ENCODE measurements around the gene MYL7.

DNA sequence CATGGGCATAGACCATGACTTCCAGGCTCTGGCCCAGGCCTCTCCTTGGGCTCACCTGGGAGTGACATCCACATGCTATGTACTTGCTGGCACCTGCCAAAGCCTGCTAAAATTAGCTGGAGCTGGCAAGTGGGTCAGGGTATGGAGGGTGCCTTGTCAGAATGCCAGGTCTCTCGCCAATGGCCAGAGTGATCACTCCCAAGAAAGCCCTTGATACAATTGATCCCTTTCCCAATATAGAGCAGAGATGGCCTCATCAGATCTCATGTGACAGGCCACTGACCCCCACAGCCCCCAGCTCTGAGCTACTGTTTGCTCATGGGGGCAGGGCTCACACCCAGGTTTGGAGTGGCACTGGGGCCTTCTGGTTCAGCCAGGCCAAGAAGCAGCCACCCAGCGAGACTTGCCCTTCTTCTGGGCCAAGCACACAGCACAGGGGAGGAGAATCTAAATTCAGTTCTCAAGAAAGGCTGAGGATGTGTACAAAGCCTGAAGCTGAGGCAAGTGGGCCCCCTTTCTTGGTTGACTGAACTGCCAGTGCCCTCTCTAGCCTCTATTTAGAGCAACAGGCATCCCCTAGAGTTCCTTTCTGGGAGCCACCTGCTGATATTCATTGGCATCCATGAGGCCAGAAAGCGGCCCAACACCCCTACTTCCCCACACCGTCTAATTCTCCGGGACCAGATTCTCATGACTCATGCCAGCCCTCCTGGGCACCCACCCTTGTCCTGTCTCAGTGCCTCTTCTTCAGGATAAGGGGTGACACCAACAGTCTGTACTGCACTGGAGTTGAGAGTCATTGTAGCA is 18.9 kb upstream of the MYL7 start:
- TF ChIP-seq, protein P1, sequence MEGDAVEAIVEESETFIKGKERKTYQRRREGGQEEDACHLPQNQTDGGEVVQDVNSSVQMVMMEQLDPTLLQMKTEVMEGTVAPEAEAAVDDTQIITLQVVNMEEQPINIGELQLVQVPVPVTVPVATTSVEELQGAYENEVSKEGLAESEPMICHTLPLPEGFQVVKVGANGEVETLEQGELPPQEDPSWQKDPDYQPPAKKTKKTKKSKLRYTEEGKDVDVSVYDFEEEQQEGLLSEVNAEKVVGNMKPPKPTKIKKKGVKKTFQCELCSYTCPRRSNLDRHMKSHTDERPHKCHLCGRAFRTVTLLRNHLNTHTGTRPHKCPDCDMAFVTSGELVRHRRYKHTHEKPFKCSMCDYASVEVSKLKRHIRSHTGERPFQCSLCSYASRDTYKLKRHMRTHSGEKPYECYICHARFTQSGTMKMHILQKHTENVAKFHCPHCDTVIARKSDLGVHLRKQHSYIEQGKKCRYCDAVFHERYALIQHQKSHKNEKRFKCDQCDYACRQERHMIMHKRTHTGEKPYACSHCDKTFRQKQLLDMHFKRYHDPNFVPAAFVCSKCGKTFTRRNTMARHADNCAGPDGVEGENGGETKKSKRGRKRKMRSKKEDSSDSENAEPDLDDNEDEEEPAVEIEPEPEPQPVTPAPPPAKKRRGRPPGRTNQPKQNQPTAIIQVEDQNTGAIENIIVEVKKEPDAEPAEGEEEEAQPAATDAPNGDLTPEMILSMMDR (IDR thresholded peaks at IDR 0.05), result no peak
- TF ChIP-seq POLR2A (IDR thresholded peaks at IDR 0.05), result no peak

Measured in esophagus squamous epithelium (tissue), 4 donors.